Placental epithelial cell (primary cell): ENCODE measurements around the gene TCAF1. TPM values are rescaled to one million over a fixed set of nuclear protein-coding genes. Genes with fewer than 3 reads are reported as not detected.

Experiments
- total RNA-seq: library from RNA; depleted of rRNA; stranded (reverse); fragments of >200 nt; gene quantifications from 2 replicates; pipeline ENCODE4 v1.2.3, GENCODE V29; 2012

The TCAF1 gene, protein sequence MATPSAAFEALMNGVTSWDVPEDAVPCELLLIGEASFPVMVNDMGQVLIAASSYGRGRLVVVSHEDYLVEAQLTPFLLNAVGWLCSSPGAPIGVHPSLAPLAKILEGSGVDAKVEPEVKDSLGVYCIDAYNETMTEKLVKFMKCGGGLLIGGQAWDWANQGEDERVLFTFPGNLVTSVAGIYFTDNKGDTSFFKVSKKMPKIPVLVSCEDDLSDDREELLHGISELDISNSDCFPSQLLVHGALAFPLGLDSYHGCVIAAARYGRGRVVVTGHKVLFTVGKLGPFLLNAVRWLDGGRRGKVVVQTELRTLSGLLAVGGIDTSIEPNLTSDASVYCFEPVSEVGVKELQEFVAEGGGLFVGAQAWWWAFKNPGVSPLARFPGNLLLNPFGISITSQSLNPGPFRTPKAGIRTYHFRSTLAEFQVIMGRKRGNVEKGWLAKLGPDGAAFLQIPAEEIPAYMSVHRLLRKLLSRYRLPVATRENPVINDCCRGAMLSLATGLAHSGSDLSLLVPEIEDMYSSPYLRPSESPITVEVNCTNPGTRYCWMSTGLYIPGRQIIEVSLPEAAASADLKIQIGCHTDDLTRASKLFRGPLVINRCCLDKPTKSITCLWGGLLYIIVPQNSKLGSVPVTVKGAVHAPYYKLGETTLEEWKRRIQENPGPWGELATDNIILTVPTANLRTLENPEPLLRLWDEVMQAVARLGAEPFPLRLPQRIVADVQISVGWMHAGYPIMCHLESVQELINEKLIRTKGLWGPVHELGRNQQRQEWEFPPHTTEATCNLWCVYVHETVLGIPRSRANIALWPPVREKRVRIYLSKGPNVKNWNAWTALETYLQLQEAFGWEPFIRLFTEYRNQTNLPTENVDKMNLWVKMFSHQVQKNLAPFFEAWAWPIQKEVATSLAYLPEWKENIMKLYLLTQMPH
- total RNA-seq, result 58.1 and 82.0 TPM in 2 replicates

DNA sequence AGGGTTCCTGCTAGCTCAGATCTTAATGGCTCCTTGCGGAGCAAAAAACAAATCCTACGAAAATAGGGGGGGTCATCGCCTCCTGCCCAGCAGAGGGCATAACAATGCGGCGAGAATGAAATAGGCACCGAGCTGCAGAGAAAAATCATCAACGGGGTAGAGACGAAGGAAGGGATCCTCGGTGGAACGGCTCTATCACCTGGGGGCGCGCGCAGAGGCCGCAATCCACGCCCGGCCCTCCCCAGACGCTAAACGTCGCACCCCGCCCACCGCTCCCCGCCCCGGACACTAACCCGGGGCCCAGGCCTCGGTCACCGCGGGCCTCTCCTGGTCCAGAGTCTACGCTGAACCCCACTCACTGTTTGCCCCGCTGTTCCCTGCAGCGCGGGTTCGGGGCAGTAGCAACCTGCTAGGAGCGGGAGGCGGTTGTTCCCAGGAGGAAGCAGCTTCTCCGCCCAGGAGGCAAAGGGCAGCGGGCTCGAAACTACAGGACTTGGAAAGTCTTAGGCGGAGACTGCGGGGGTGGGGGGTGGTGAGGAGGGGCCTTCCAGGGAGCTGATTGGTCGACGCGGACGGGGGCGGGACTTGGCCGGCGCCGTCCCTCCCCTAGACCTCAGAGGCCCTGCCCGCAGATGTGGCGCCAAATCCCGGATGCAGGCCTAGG lies at the start of gene TCAF1:
TSS of gene TCAF1 (minus strand) at position 509 of the 664 bp plus-strand sequence. CDS start 25,568 bp downstream, outside the sequence.

GRCh38 chr7:143934526-143935325 lies 32.8 kb upstream of the TCAF1 start, which contains the start of gene OR2F2:
Gene OR2F2, plus strand, starts transcription at chr7:143935233. Its CDS starts 0 bp downstream, at chr7:143935233.

Other genes with a start within 250 kb of the TCAF1 start
- 0.54 and 5.9 TPM in 2 replicates for gene CTAGE6, start 144.5 kb downstream of the TCAF1 start, total RNA-seq
- gene OR2F2, start 33.1 kb upstream of the TCAF1 start, total RNA-seq, result not detected in 2 replicates
- gene OR2F1, start 52.7 kb upstream of the TCAF1 start, total RNA-seq, result 0.11 TPM in 1 of 2 replicates, not detected in the other
- gene OR6B1, start 98.1 kb upstream of the TCAF1 start, total RNA-seq, result not detected in 2 replicates
- gene OR2A5, start 146.8 kb upstream of the TCAF1 start, total RNA-seq, result not detected in 2 replicates
- not detected in 2 replicates for gene OR2A25, start 167.6 kb upstream of the TCAF1 start, total RNA-seq
- not detected in 2 replicates for gene OR2A12, start 184.1 kb upstream of the TCAF1 start, total RNA-seq
- not detected in 2 replicates for gene OR2A2, start 207.4 kb upstream of the TCAF1 start, total RNA-seq
- gene OR2A14, start 221.0 kb upstream of the TCAF1 start, total RNA-seq, result not detected in 2 replicates